ENCODE results near the gene PRTFDC1.
"Not testable (repeated sequence)": the region's sequence is repeated elsewhere in the genome, so short reads cannot be mapped to it uniquely, and the experiment has no call there.

PRTFDC1 gene

GRCh38 chr10:24919629-24920028 lies 32.8 kb downstream of the PRTFDC1 start:
- H3K4me2 ChIP-seq (ENCODE audit: low read length); H3K23ac ChIP-seq (ENCODE audit: low read length); H2BK5ac ChIP-seq (ENCODE audit: low read length); H3K27ac ChIP-seq (ENCODE audit: low read depth, low read length); H2BK120ac ChIP-seq (ENCODE audit: low read depth, low read length); H3K4me3 ChIP-seq (ENCODE audit: low read length); H3K79me2 ChIP-seq (ENCODE audit: control insufficient read depth, insufficient read depth, low read length); H3K27me3 ChIP-seq (ENCODE audit: insufficient read depth, low read length, poor library complexity); H3K4ac ChIP-seq (ENCODE audit: low read depth, low read length); H3K18ac ChIP-seq (ENCODE audit: low read length); H3K4me1 ChIP-seq (ENCODE audit: control insufficient read depth, low read depth, low read length); H4K8ac ChIP-seq (ENCODE audit: low read depth, low read length); H2BK15ac ChIP-seq (replicated peaks; ENCODE audit: low read depth); H3K9ac ChIP-seq (ENCODE audit: low read length); H3K56ac ChIP-seq (ENCODE audit: low read length); H3K79me1 ChIP-seq (ENCODE audit: low read length); H2AK5ac ChIP-seq (ENCODE audit: low read length); DNase-seq; H3K36me3 ChIP-seq (ENCODE audit: control insufficient read depth, insufficient read depth, low read length); H4K5ac ChIP-seq (ENCODE audit: low read length): not testable (repeated sequence)
- no CpG with 5 or more reads among the region's 1 CpG for WGBS (ENCODE audit: extremely low coverage, insufficient coverage, low lambda C conversion rate)

- no peak for DNase-seq
- Histone ChIP-seq H3K4me2 (ENCODE audit: low read length) (no peak overlapping the region), H3K4ac (ENCODE audit: low read depth, low read length) (no peak overlapping the region), H3K18ac (ENCODE audit: low read length) (no peak overlapping the region), H2BK120ac (ENCODE audit: low read depth, low read length) (no peak overlapping the region), H3K36me3 (ENCODE audit: control insufficient read depth, insufficient read depth, low read length) (no peaks in the 10 kb centered on the region), H3K79me2 (ENCODE audit: control insufficient read depth, insufficient read depth, low read length) (no peaks in the 10 kb centered on the region), H2BK15ac (replicated peaks; ENCODE audit: low read depth) (no peak overlapping the region), H2AK5ac (ENCODE audit: low read length) (no peak overlapping the region), H3K4me3 (ENCODE audit: low read length) (no peak overlapping the region), H3K79me1 (ENCODE audit: low read length) (no peaks in the 10 kb centered on the region), H3K9ac (ENCODE audit: low read length) (no peak overlapping the region), H3K27ac (ENCODE audit: low read depth, low read length) (no peak overlapping the region), H3K23ac (ENCODE audit: low read length) (no peak overlapping the region), H3K27me3 (ENCODE audit: insufficient read depth, low read length, poor library complexity) (no peaks in the 10 kb centered on the region), H4K5ac (ENCODE audit: low read length) (no peak overlapping the region), H3K4me1 (ENCODE audit: control insufficient read depth, low read depth, low read length) (peaks cover 2% of the 10 kb centered on the region), H2BK5ac (ENCODE audit: low read length) (no peak overlapping the region), H3K56ac (ENCODE audit: low read length) (no peak overlapping the region), H4K8ac (ENCODE audit: low read depth, low read length) (no peak overlapping the region)
Measured at GRCh38 chr10:24917979-24918378, 34.4 kb downstream of the PRTFDC1 start.

GRCh38 chr10:24917493-24917892 lies 34.9 kb downstream of the PRTFDC1 start:
- Histone ChIP-seq H2AK5ac (ENCODE audit: low read length) (no peak overlapping the region), H2BK5ac (ENCODE audit: low read length) (no peak overlapping the region), H3K27ac (ENCODE audit: low read depth, low read length) (no peak overlapping the region), H3K18ac (ENCODE audit: low read length) (no peak overlapping the region), H2BK120ac (ENCODE audit: low read depth, low read length) (no peak overlapping the region), H3K4me3 (ENCODE audit: low read length) (no peak overlapping the region), H3K9ac (ENCODE audit: low read length) (no peak overlapping the region), H3K4ac (ENCODE audit: low read depth, low read length) (no peak overlapping the region), H3K23ac (ENCODE audit: low read length) (no peak overlapping the region), H2BK15ac (replicated peaks; ENCODE audit: low read depth) (no peak overlapping the region), H3K36me3 (ENCODE audit: control insufficient read depth, insufficient read depth, low read length) (no peaks in the 10 kb centered on the region), H4K8ac (ENCODE audit: low read depth, low read length) (no peak overlapping the region), H3K79me1 (ENCODE audit: low read length) (no peaks in the 10 kb centered on the region), H3K79me2 (ENCODE audit: control insufficient read depth, insufficient read depth, low read length) (no peaks in the 10 kb centered on the region), H3K4me2 (ENCODE audit: low read length) (no peak overlapping the region), H3K4me1 (ENCODE audit: control insufficient read depth, low read depth, low read length) (peaks cover 2% of the 10 kb centered on the region), H3K56ac (ENCODE audit: low read length) (no peak overlapping the region), H3K27me3 (ENCODE audit: insufficient read depth, low read length, poor library complexity) (no peaks in the 10 kb centered on the region), H4K5ac (ENCODE audit: low read length) (no peak overlapping the region)
- no peak for DNase-seq
- no CpG with 5 or more reads among the region's 3 CpGs for WGBS (ENCODE audit: extremely low coverage, insufficient coverage, low lambda C conversion rate)

GRCh38 chr10:24916365-24916764 lies 36.0 kb downstream of the PRTFDC1 start:
- Histone ChIP-seq H3K4ac (ENCODE audit: low read depth, low read length) (no peak overlapping the region), H2BK120ac (ENCODE audit: low read depth, low read length) (no peak overlapping the region), H4K8ac (ENCODE audit: low read depth, low read length) (no peak overlapping the region), H3K4me2 (ENCODE audit: low read length) (no peak overlapping the region), H3K36me3 (ENCODE audit: control insufficient read depth, insufficient read depth, low read length) (no peaks in the 10 kb centered on the region), H3K27ac (ENCODE audit: low read depth, low read length) (no peak overlapping the region), H3K9ac (ENCODE audit: low read length) (no peak overlapping the region), H3K27me3 (ENCODE audit: insufficient read depth, low read length, poor library complexity) (no peaks in the 10 kb centered on the region), H3K4me3 (ENCODE audit: low read length) (no peak overlapping the region), H3K79me1 (ENCODE audit: low read length) (no peaks in the 10 kb centered on the region), H3K79me2 (ENCODE audit: control insufficient read depth, insufficient read depth, low read length) (no peaks in the 10 kb centered on the region), H3K4me1 (ENCODE audit: control insufficient read depth, low read depth, low read length) (peaks cover 2% of the 10 kb centered on the region), H2AK5ac (ENCODE audit: low read length) (no peak overlapping the region), H3K18ac (ENCODE audit: low read length) (no peak overlapping the region), H3K56ac (ENCODE audit: low read length) (no peak overlapping the region), H4K5ac (ENCODE audit: low read length) (no peak overlapping the region), H3K23ac (ENCODE audit: low read length) (no peak overlapping the region), H2BK15ac (replicated peaks; ENCODE audit: low read depth) (no peak overlapping the region), H2BK5ac (ENCODE audit: low read length) (no peak overlapping the region)
- no CpG with 5 or more reads among the region's 2 CpGs for WGBS (ENCODE audit: extremely low coverage, insufficient coverage, low lambda C conversion rate)
- no peak for DNase-seq

GRCh38 chr10:24915304-24915703 lies 37.1 kb downstream of the PRTFDC1 start:
- Histone ChIP-seq H3K18ac (ENCODE audit: low read length) (no peak overlapping the region), H3K4me2 (ENCODE audit: low read length) (no peak overlapping the region), H4K8ac (ENCODE audit: low read depth, low read length) (no peak overlapping the region), H3K27ac (ENCODE audit: low read depth, low read length) (no peak overlapping the region), H3K4ac (ENCODE audit: low read depth, low read length) (no peak overlapping the region), H2BK15ac (replicated peaks; ENCODE audit: low read depth) (no peak overlapping the region), H3K36me3 (ENCODE audit: control insufficient read depth, insufficient read depth, low read length) (no peaks in the 10 kb centered on the region), H3K79me2 (ENCODE audit: control insufficient read depth, insufficient read depth, low read length) (no peaks in the 10 kb centered on the region), H2AK5ac (ENCODE audit: low read length) (no peak overlapping the region), H2BK5ac (ENCODE audit: low read length) (no peak overlapping the region), H2BK120ac (ENCODE audit: low read depth, low read length) (no peak overlapping the region), H4K5ac (ENCODE audit: low read length) (no peak overlapping the region), H3K4me3 (ENCODE audit: low read length) (no peak overlapping the region), H3K27me3 (ENCODE audit: insufficient read depth, low read length, poor library complexity) (no peaks in the 10 kb centered on the region), H3K9ac (ENCODE audit: low read length) (no peak overlapping the region), H3K4me1 (ENCODE audit: control insufficient read depth, low read depth, low read length) (no peaks in the 10 kb centered on the region), H3K56ac (ENCODE audit: low read length) (no peak overlapping the region), H3K79me1 (ENCODE audit: low read length) (no peaks in the 10 kb centered on the region), H3K23ac (ENCODE audit: low read length) (no peak overlapping the region)
- DNase-seq = no peak

- H3K18ac ChIP-seq (ENCODE audit: low read length) = no peak overlapping the region
- H4K8ac ChIP-seq (ENCODE audit: low read depth, low read length) = no peak overlapping the region
- H2AK5ac ChIP-seq (ENCODE audit: low read length) = no peak overlapping the region
- H3K4me1 ChIP-seq (ENCODE audit: control insufficient read depth, low read depth, low read length) = no peaks in the 10 kb centered on the region
- H3K9ac ChIP-seq (ENCODE audit: low read length) = no peak overlapping the region
- H3K4me2 ChIP-seq (ENCODE audit: low read length) = no peak overlapping the region
- H3K4ac ChIP-seq (ENCODE audit: low read depth, low read length) = no peak overlapping the region
- no peaks in the 10 kb centered on the region for H3K27me3 ChIP-seq (ENCODE audit: insufficient read depth, low read length, poor library complexity)
- H3K36me3 ChIP-seq (ENCODE audit: control insufficient read depth, insufficient read depth, low read length) = no peaks in the 10 kb centered on the region
- no peak overlapping the region for H3K23ac ChIP-seq (ENCODE audit: low read length)
- no peak overlapping the region for H2BK15ac ChIP-seq (replicated peaks; ENCODE audit: low read depth)
- DNase-seq = no peak
- no peak overlapping the region for H4K5ac ChIP-seq (ENCODE audit: low read length)
- H3K56ac ChIP-seq (ENCODE audit: low read length) = no peak overlapping the region
- H2BK5ac ChIP-seq (ENCODE audit: low read length) = no peak overlapping the region
- H3K4me3 ChIP-seq (ENCODE audit: low read length) = no peak overlapping the region
- H3K79me2 ChIP-seq (ENCODE audit: control insufficient read depth, insufficient read depth, low read length) = no peaks in the 10 kb centered on the region
- H2BK120ac ChIP-seq (ENCODE audit: low read depth, low read length) = no peak overlapping the region
- H3K79me1 ChIP-seq (ENCODE audit: low read length) = no peaks in the 10 kb centered on the region
- no peak overlapping the region for H3K27ac ChIP-seq (ENCODE audit: low read depth, low read length)
- no CpG with 5 or more reads among the region's 1 CpG for WGBS (ENCODE audit: extremely low coverage, insufficient coverage, low lambda C conversion rate)
Measured at GRCh38 chr10:24914148-24914547, 38.3 kb downstream of the PRTFDC1 start.
